Measurements from ENCODE around the gene PLPPR3.
A peak's percentile ranks its signal among the peaks of the same experiment; 100 is the strongest.
"Not testable (repeated sequence)": the region's sequence is repeated elsewhere in the genome, so short reads cannot be mapped to it uniquely, and the experiment has no call there.

Gene PLPPR3

GRCh38 chr19:853014-853585 is 31.3 kb upstream of the PLPPR3 start:
- H3K4me1 ChIP-seq (ENCODE audit: control insufficient read depth in 2 of 2, insufficient read depth in 2 of 2, low read length in 2 of 2): peaks cover 0 to 5% of the 10 kb centered on the region in 2 donors
- H3K27ac ChIP-seq (ENCODE audit: low read depth in 2 of 2, low read length in 2 of 2): no peak overlapping the region
- H3K36me3 ChIP-seq (ENCODE audit: control insufficient read depth in 2 of 2, insufficient read depth in 2 of 2, low read length in 2 of 2): no peaks in the 10 kb centered on the region
- no peaks in the 10 kb centered on the region for H3K9me3 ChIP-seq (ENCODE audit: control insufficient read depth in 2 of 2, low read length in 2 of 2)
- no peak overlapping the region for H3K9ac ChIP-seq (ENCODE audit: low read depth in 1 of 2, low read length in 2 of 2)
- peaks cover 4 to 9% of the 10 kb centered on the region in 2 donors for H3K27me3 ChIP-seq (ENCODE audit: control insufficient read depth in 2 of 2, insufficient read depth in 2 of 2, low read length in 2 of 2)
- no peak overlapping the region for H3K4me3 ChIP-seq (ENCODE audit: low read length in 2 of 2)

- no peak within 1 kb of the TSS for H3K4me3 ChIP-seq (ENCODE audit: low read length in 2 of 2)
- peaks cover 0 to 5% of the 10 kb centered on the region in 2 donors for H3K4me1 ChIP-seq (ENCODE audit: control insufficient read depth in 2 of 2, insufficient read depth in 2 of 2, low read length in 2 of 2)
- H3K27me3 ChIP-seq (ENCODE audit: control insufficient read depth in 2 of 2, insufficient read depth in 2 of 2, low read length in 2 of 2): peaks cover 5 to 16% of the 10 kb centered on the region in 2 donors
- H3K27ac ChIP-seq (ENCODE audit: low read depth in 2 of 2, low read length in 2 of 2): peak within 1 kb of the TSS; percentile 68 to 78
- H3K36me3 ChIP-seq (ENCODE audit: control insufficient read depth in 2 of 2, insufficient read depth in 2 of 2, low read length in 2 of 2): no peaks in the 10 kb centered on the region
- no peak within 1 kb of the TSS for H3K9ac ChIP-seq (ENCODE audit: low read depth in 1 of 2, low read length in 2 of 2)
- no peaks in the 10 kb centered on the region for H3K9me3 ChIP-seq (ENCODE audit: control insufficient read depth in 2 of 2, low read length in 2 of 2)
Measured at GRCh38 chr19:852136-853013, 30.6 kb upstream of the PLPPR3 start, which contains the start of gene ELANE. Gene ELANE (plus strand): TSS chr19:852303. CDS start chr19:852329, 26 bp downstream.

GRCh38 chr19:850979-851335 is 29.2 kb upstream of the PLPPR3 start:
- peaks cover 11 to 26% of the 10 kb centered on the region in 2 donors for H3K27me3 ChIP-seq (ENCODE audit: control insufficient read depth in 2 of 2, insufficient read depth in 2 of 2, low read length in 2 of 2)
- H3K4me1 ChIP-seq (ENCODE audit: control insufficient read depth in 2 of 2, insufficient read depth in 2 of 2, low read length in 2 of 2): peaks cover 0 to 5% of the 10 kb centered on the region in 2 donors
- no peaks in the 10 kb centered on the region for H3K9me3 ChIP-seq (ENCODE audit: control insufficient read depth in 2 of 2, low read length in 2 of 2)
- peak overlapping the region; percentile 68 to 78 for H3K27ac ChIP-seq (ENCODE audit: low read depth in 2 of 2, low read length in 2 of 2)
- no peak overlapping the region for H3K9ac ChIP-seq (ENCODE audit: low read depth in 1 of 2, low read length in 2 of 2)
- no peak overlapping the region for H3K4me3 ChIP-seq (ENCODE audit: low read length in 2 of 2)
- no peaks in the 10 kb centered on the region for H3K36me3 ChIP-seq (ENCODE audit: control insufficient read depth in 2 of 2, insufficient read depth in 2 of 2, low read length in 2 of 2)

- Histone ChIP-seq H3K4me3 (ENCODE audit: low read length in 2 of 2) (no peak overlapping the region), H3K36me3 (ENCODE audit: control insufficient read depth in 2 of 2, insufficient read depth in 2 of 2, low read length in 2 of 2) (no peaks in the 10 kb centered on the region), H3K4me1 (ENCODE audit: control insufficient read depth in 2 of 2, insufficient read depth in 2 of 2, low read length in 2 of 2) (peaks cover 0 to 5% of the 10 kb centered on the region in 2 donors), H3K27me3 (ENCODE audit: control insufficient read depth in 2 of 2, insufficient read depth in 2 of 2, low read length in 2 of 2) (peaks cover 15 to 27% of the 10 kb centered on the region in 2 donors), H3K9me3 (ENCODE audit: control insufficient read depth in 2 of 2, low read length in 2 of 2) (no peaks in the 10 kb centered on the region), H3K27ac (ENCODE audit: low read depth in 2 of 2, low read length in 2 of 2) (peak overlapping the region; percentile 68 to 78), H3K9ac (ENCODE audit: low read depth in 1 of 2, low read length in 2 of 2) (no peak overlapping the region)
Measured at GRCh38 chr19:850221-850978, 28.6 kb upstream of the PLPPR3 start.

GRCh38 chr19:849195-849594 is 27.4 kb upstream of the PLPPR3 start:
- H3K27ac ChIP-seq (ENCODE audit: low read depth in 2 of 2, low read length in 2 of 2); H3K36me3 ChIP-seq (ENCODE audit: control insufficient read depth in 2 of 2, insufficient read depth in 2 of 2, low read length in 2 of 2); H3K9me3 ChIP-seq (ENCODE audit: control insufficient read depth in 2 of 2, low read length in 2 of 2); H3K9ac ChIP-seq (ENCODE audit: low read depth in 1 of 2, low read length in 2 of 2); H3K4me1 ChIP-seq (ENCODE audit: control insufficient read depth in 2 of 2, insufficient read depth in 2 of 2, low read length in 2 of 2); H3K4me3 ChIP-seq (ENCODE audit: low read length in 2 of 2): not testable (repeated sequence)
- peaks cover 15 to 31% of the 10 kb centered on the region in 2 donors for H3K27me3 ChIP-seq (ENCODE audit: control insufficient read depth in 2 of 2, insufficient read depth in 2 of 2, low read length in 2 of 2)

GRCh38 chr19:848386-848921 is 26.7 kb upstream of the PLPPR3 start:
- Histone ChIP-seq H3K4me3 (ENCODE audit: low read length in 2 of 2) (no peak overlapping the region), H3K36me3 (ENCODE audit: control insufficient read depth in 2 of 2, insufficient read depth in 2 of 2, low read length in 2 of 2) (no peaks in the 10 kb centered on the region), H3K9me3 (ENCODE audit: control insufficient read depth in 2 of 2, low read length in 2 of 2) (no peaks in the 10 kb centered on the region), H3K27ac (ENCODE audit: low read depth in 2 of 2, low read length in 2 of 2) (no peak overlapping the region), H3K9ac (ENCODE audit: low read depth in 1 of 2, low read length in 2 of 2) (no peak overlapping the region), H3K27me3 (ENCODE audit: control insufficient read depth in 2 of 2, insufficient read depth in 2 of 2, low read length in 2 of 2) (peaks cover 18 to 35% of the 10 kb centered on the region in 2 donors), H3K4me1 (ENCODE audit: control insufficient read depth in 2 of 2, insufficient read depth in 2 of 2, low read length in 2 of 2) (peaks cover 3 to 8% of the 10 kb centered on the region in 2 donors)

GRCh38 chr19:845707-846521 is 24.2 kb upstream of the PLPPR3 start:
- Histone ChIP-seq H3K4me1 (ENCODE audit: control insufficient read depth in 2 of 2, insufficient read depth in 2 of 2, low read length in 2 of 2) (peaks cover 6 to 7% of the 10 kb centered on the region in 2 donors), H3K27ac (ENCODE audit: low read depth in 2 of 2, low read length in 2 of 2) (no peak overlapping the region), H3K4me3 (ENCODE audit: low read length in 2 of 2) (no peak overlapping the region), H3K9ac (ENCODE audit: low read depth in 1 of 2, low read length in 2 of 2) (no peak overlapping the region), H3K36me3 (ENCODE audit: control insufficient read depth in 2 of 2, insufficient read depth in 2 of 2, low read length in 2 of 2) (no peaks in the 10 kb centered on the region), H3K27me3 (ENCODE audit: control insufficient read depth in 2 of 2, insufficient read depth in 2 of 2, low read length in 2 of 2) (peaks cover 22 to 42% of the 10 kb centered on the region in 2 donors), H3K9me3 (ENCODE audit: control insufficient read depth in 2 of 2, low read length in 2 of 2) (no peaks in the 10 kb centered on the region)

- Histone ChIP-seq H3K27ac (ENCODE audit: low read depth in 2 of 2, low read length in 2 of 2) (no peak overlapping the region), H3K4me1 (ENCODE audit: control insufficient read depth in 2 of 2, insufficient read depth in 2 of 2, low read length in 2 of 2) (peaks cover 3 to 6% of the 10 kb centered on the region in 2 donors), H3K36me3 (ENCODE audit: control insufficient read depth in 2 of 2, insufficient read depth in 2 of 2, low read length in 2 of 2) (no peaks in the 10 kb centered on the region)
Measured at GRCh38 chr19:844546-844971, 22.8 kb upstream of the PLPPR3 start.

GRCh38 chr19:843836-844545 is 22.2 kb upstream of the PLPPR3 start:
- no peak overlapping the region for H3K27ac ChIP-seq (ENCODE audit: low read depth in 2 of 2, low read length in 2 of 2)
- no peaks in the 10 kb centered on the region for H3K9me3 ChIP-seq (ENCODE audit: control insufficient read depth in 2 of 2, low read length in 2 of 2)
- peaks cover 3 to 6% of the 10 kb centered on the region in 2 donors for H3K4me1 ChIP-seq (ENCODE audit: control insufficient read depth in 2 of 2, insufficient read depth in 2 of 2, low read length in 2 of 2)
- no peak overlapping the region for H3K9ac ChIP-seq (ENCODE audit: low read depth in 1 of 2, low read length in 2 of 2)
- no peak overlapping the region for H3K4me3 ChIP-seq (ENCODE audit: low read length in 2 of 2)
- peaks cover 25 to 42% of the 10 kb centered on the region in 2 donors for H3K27me3 ChIP-seq (ENCODE audit: control insufficient read depth in 2 of 2, insufficient read depth in 2 of 2, low read length in 2 of 2)
- no peaks in the 10 kb centered on the region for H3K36me3 ChIP-seq (ENCODE audit: control insufficient read depth in 2 of 2, insufficient read depth in 2 of 2, low read length in 2 of 2)

More at GRCh38 chr19:844546-844971, 22.8 kb upstream of the PLPPR3 start:
- Histone ChIP-seq H3K27me3 (ENCODE audit: control insufficient read depth in 2 of 2, insufficient read depth in 2 of 2, low read length in 2 of 2) (peaks cover 25 to 42% of the 10 kb centered on the region in 2 donors), H3K9me3 (ENCODE audit: control insufficient read depth in 2 of 2, low read length in 2 of 2) (no peaks in the 10 kb centered on the region), H3K4me3 (ENCODE audit: low read length in 2 of 2) (no peak overlapping the region), H3K9ac (ENCODE audit: low read depth in 1 of 2, low read length in 2 of 2) (no peak overlapping the region)
